ENCODE results near the gene TEX51. TPM values are rescaled to one million over a fixed set of nuclear protein-coding genes. Genes with fewer than 3 reads are reported as not detected.

The TEX51 gene
- total and polyA plus RNA-seq, 2 of the 4 experiments (the other 2 are of a cell fraction): not detected

GRCh38 chr2:126902859-126903258 lies 4.2 kb downstream of the TEX51 start:
- Histone ChIP-seq H3K9me3 (ENCODE audit: control insufficient read depth, insufficient read depth, low read length) (no peaks in the 10 kb centered on the region), H3K18ac (ENCODE audit: low read depth, low read length) (no peak overlapping the region), H3K4me2 (ENCODE audit: low read depth, low read length) (no peak overlapping the region), H3K4me1 (ENCODE audit: control insufficient read depth, insufficient read depth, low read length) (no peaks in the 10 kb centered on the region), H3K27me3 (ENCODE audit: control insufficient read depth, insufficient read depth, low read length) (peaks cover 4% of the 10 kb centered on the region; the same call in 1 of the 2 replicates), H3K9me1 (ENCODE audit: insufficient read depth, low read length) (no peaks in the 10 kb centered on the region), H4K8ac (ENCODE audit: low read depth in 2 of 2, low read length in 2 of 2) (no peak overlapping the region), H3K14ac (replicated peaks; ENCODE audit: low read depth, low read length) (no peak overlapping the region), H4K5ac (ENCODE audit: low read depth, low read length) (no peak overlapping the region), H2AK5ac (ENCODE audit: low read depth, low read length) (no peak overlapping the region), H3K36me3 (ENCODE audit: control insufficient read depth, insufficient read depth, low read length) (no peaks in the 10 kb centered on the region), H4K91ac (ENCODE audit: insufficient read depth, low read depth, low read length) (no peak overlapping the region), H2BK20ac (ENCODE audit: low read depth, low read length) (no peak overlapping the region), H2BK15ac (ENCODE audit: low read depth, low read length) (no peak overlapping the region), H3K4me3 (ENCODE audit: insufficient read depth, low read depth, low read length) (no peak overlapping the region), H2AFZ (replicated peaks; ENCODE audit: low read length, poor library complexity) (no peak overlapping the region), H2BK120ac (ENCODE audit: low read depth, low read length) (no peak overlapping the region), H4K20me1 (ENCODE audit: insufficient read depth, low read length) (no peaks in the 10 kb centered on the region), H3K56ac (ENCODE audit: extremely low read depth, insufficient read depth, low read length) (no peak overlapping the region), H3K4ac (ENCODE audit: low read depth, low read length) (no peak overlapping the region), H2AK9ac (replicated peaks; ENCODE audit: low read depth, low read length, poor library complexity) (no peak overlapping the region), H3K9ac (ENCODE audit: low read depth, low read length) (no peak overlapping the region), H3K27ac (ENCODE audit: insufficient read depth, low read length) (no peak overlapping the region), H2BK5ac (ENCODE audit: low read depth, low read length, poor library complexity, severe bottlenecking) (no peak overlapping the region), H3K23ac (ENCODE audit: low read depth, low read length) (no peak overlapping the region), H3K79me1 (ENCODE audit: low read depth in 1 of 2, low read length in 2 of 2) (no peaks in the 10 kb centered on the region)
- ChIA-PET CTCF (no interaction called here), POLR2A (ENCODE audit: unreplicated experiment) (no interaction called here)
- intact Hi-C loops (cut with micrococcal nuclease) (no loop called here), in situ Hi-C loops (cut with MboI; ENCODE audit: low sequenced_read_pairs) (no loop called here), dilution Hi-C loops (cut with HindIII; ENCODE audit: low sequenced_read_pairs, unreplicated experiment) (no loop called here)
- TF ChIP-seq RFX5 (IDR thresholded peaks at IDR 0.05; ENCODE audit: low read depth, low read length): no peak
- TF ChIP-seq SMC3 (IDR thresholded peaks at IDR 0.05; ENCODE audit: low read depth, low read length): no peak
- no peak for TF ChIP-seq CHD1 (IDR thresholded peaks at IDR 0.05; ENCODE audit: low read depth, low read length)
- no peak for TF ChIP-seq POLR2A (IDR thresholded peaks at IDR 0.05; ENCODE audit: low read depth, low read length)
- TF ChIP-seq CEBPB (IDR thresholded peaks at IDR 0.05; ENCODE audit: low read depth, low read length): no peak
- no peak for TF ChIP-seq RCOR1 (IDR thresholded peaks at IDR 0.05; ENCODE audit: insufficient replicate concordance, low read length)
- TF ChIP-seq MAFK (IDR thresholded peaks at IDR 0.05; ENCODE audit: low read depth, low read length): no peak
- TF ChIP-seq BHLHE40 (IDR thresholded peaks at IDR 0.05; ENCODE audit: low read depth, low read length): no peak
- no peak for TF ChIP-seq MXI1 (IDR thresholded peaks at IDR 0.05; ENCODE audit: borderline replicate concordance, low read depth, low read length)
- WGBS, 2 experiments (ENCODE audit: extremely low coverage in 2 of 2, insufficient read length in 1 of 2): no CpG with 5 or more reads among the region's 6 CpGs
- ATAC-seq (ENCODE audit: low read depth): no peak
- no TSS peak for BruUV-seq (replicated peaks)
- DNase-seq: no peak

Data from IMR-90 (cell line).